SK-N-SH treated with all-trans-retinoic acid at 6 μM for 48 hours (cell line): ENCODE measurements around the gene TBCD.

Experiments
- ATAC-seq: fragments of 200-7000 bp; cut with Tn5 transposase; 3 replicates; pipeline ENCODE4 v1.9.1; 2020; ENCODE audit warnings: mild to moderate bottlenecking, moderate library complexity
- ARNTL ChIP-seq: fragments of 450-650 bp; formaldehyde crosslinking; IDR thresholded peaks from 2 replicates; pipeline ENCODE4 v1.5.0; 2020; ENCODE audit warnings: low read depth, mild to moderate bottlenecking, moderate library complexity, borderline replicate concordance
- BACH2 ChIP-seq: fragments of 250-450 bp; sonication (Bioruptor Pico); IDR thresholded peaks from 2 replicates; pipeline ENCODE4 v1.9.0; 2021; ENCODE audit warnings: mild to moderate bottlenecking, borderline replicate concordance
- CREB5 ChIP-seq: fragments of 250-450 bp; sonication (Bioruptor Pico); IDR thresholded peaks from 2 replicates; pipeline ENCODE4 v1.5.1; 2020; ENCODE audit warnings: low read depth, mild to moderate bottlenecking, moderate library complexity
- CSDC2 ChIP-seq: fragments of 250-450 bp; sonication (Bioruptor Pico); IDR thresholded peaks from 2 replicates; pipeline ENCODE4 v1.5.0; 2020; ENCODE audit warnings: mild to moderate bottlenecking, moderate library complexity
- CSRNP3 ChIP-seq: fragments of 250-450 bp; sonication (Bioruptor Pico); IDR thresholded peaks from 2 replicates; pipeline ENCODE4 v1.5.1; 2021; ENCODE audit warnings: mild to moderate bottlenecking, moderate library complexity
- ESRRG ChIP-seq: fragments of 250-450 bp; sonication (Bioruptor Pico); IDR thresholded peaks from 2 replicates; pipeline ENCODE4 v1.6.1; 2021; ENCODE audit warnings: mild to moderate bottlenecking
- GLIS3 ChIP-seq: fragments of 250-450 bp; sonication (Bioruptor Pico); IDR thresholded peaks from 2 replicates; pipeline ENCODE4 v1.5.0; 2020; ENCODE audit warnings: mild to moderate bottlenecking, moderate library complexity
- OSR1 ChIP-seq: fragments of 250-450 bp; sonication (Bioruptor Pico); IDR thresholded peaks from 2 replicates; pipeline ENCODE4 v1.8.0; 2022; ENCODE audit warnings: moderate library complexity, mild to moderate bottlenecking, inconsistent platforms
- PATZ1 ChIP-seq: fragments of 250-450 bp; sonication (Bioruptor Pico); IDR thresholded peaks from 2 replicates; pipeline ENCODE4 v1.8.0; 2020; ENCODE audit warnings: mild to moderate bottlenecking, moderate library complexity, borderline replicate concordance
- POU6F1 ChIP-seq: fragments of 250-450 bp; sonication (Bioruptor Pico); IDR thresholded peaks from 2 replicates; pipeline ENCODE4 v1.8.0; 2021; ENCODE audit warnings: low read depth, mild to moderate bottlenecking, moderate library complexity, borderline replicate concordance
- PPARA ChIP-seq: fragments of 250-450 bp; sonication (Bioruptor Pico); IDR thresholded peaks from 2 replicates; pipeline ENCODE4 v1.5.0; 2020; ENCODE audit warnings: mild to moderate bottlenecking, borderline replicate concordance
- RARB ChIP-seq: fragments of 250-450 bp; sonication (Bioruptor Pico); IDR thresholded peaks from 2 replicates; pipeline ENCODE4 v1.8.0; 2021; ENCODE audit warnings: mild to moderate bottlenecking, moderate library complexity
- SNAI2 ChIP-seq: fragments of 250-450 bp; sonication (Bioruptor Pico); IDR thresholded peaks from 2 replicates; pipeline ENCODE4 v1.5.0; 2020; ENCODE audit warnings: mild to moderate bottlenecking, moderate library complexity
- TCF4 ChIP-seq: fragments of 250-450 bp; sonication (Bioruptor Pico); IDR thresholded peaks from 2 replicates; pipeline ENCODE4 v1.8.0; 2021; ENCODE audit warnings: mild to moderate bottlenecking, moderate library complexity, borderline replicate concordance
- TOX ChIP-seq: fragments of 250-450 bp; sonication (Bioruptor Pico); IDR thresholded peaks from 2 replicates; pipeline ENCODE4 v1.8.0; 2021; ENCODE audit warnings: mild to moderate bottlenecking, moderate library complexity, borderline replicate concordance
- TSHZ2 ChIP-seq: fragments of 250-450 bp; sonication (Bioruptor Pico); IDR thresholded peaks from 2 replicates; pipeline ENCODE4 v1.5.0; 2020; ENCODE audit warnings: mild to moderate bottlenecking, moderate library complexity
- ZC3H10 ChIP-seq: fragments of 250-450 bp; sonication (Bioruptor Pico); IDR thresholded peaks from 2 replicates; pipeline ENCODE4 v1.5.1; 2021; ENCODE audit warnings: mild to moderate bottlenecking, moderate library complexity
- ZFP30 ChIP-seq: fragments of 450-650 bp; formaldehyde crosslinking; IDR thresholded peaks from 2 replicates; pipeline ENCODE4 v1.5.0; 2022; ENCODE audit warnings: mild to moderate bottlenecking, moderate library complexity
- ZNF565 ChIP-seq: fragments of 450-650 bp; formaldehyde crosslinking; conservative IDR thresholded peaks from 2 replicates; pipeline ENCODE4 v1.5.0; 2020; ENCODE audit warnings: low read depth, mild to moderate bottlenecking, moderate library complexity
- ZNF70 ChIP-seq: fragments of 450-650 bp; formaldehyde crosslinking; IDR thresholded peaks from 2 replicates; pipeline ENCODE4 v1.5.0; 2020; ENCODE audit warnings: mild to moderate bottlenecking, moderate library complexity

Gene TBCD

GRCh38 chr17:82807562-82807961, 55.7 kb downstream of the TBCD start:
- TF ChIP-seq CSDC2 (CRISPR knock-in tag): no peak
- no peak for TF ChIP-seq TCF4 (CRISPR knock-in tag)
- TF ChIP-seq TOX: no peak
- TF ChIP-seq CREB5: no peak
- no peak for TF ChIP-seq RARB (CRISPR knock-in tag)
- no peak for TF ChIP-seq ZNF70 (CRISPR knock-in tag)
- no peak for TF ChIP-seq GLIS3
- TF ChIP-seq OSR1 (CRISPR knock-in tag): no peak
- ATAC-seq: no peak

- no peak for ATAC-seq
- TF ChIP-seq TCF4 (CRISPR knock-in tag): no peak
- TF ChIP-seq PPARA: no peak
- no peak for TF ChIP-seq BACH2 (CRISPR knock-in tag)
- no peak for TF ChIP-seq CSDC2 (CRISPR knock-in tag)
Observed at GRCh38 chr17:82808006-82808405, 56.1 kb downstream of the TBCD start.

GRCh38 chr17:82808921-82809905, 57.3 kb downstream of the TBCD start:
- peak; percentile 17; the same call in 1 of the 3 replicates for ATAC-seq
- TF ChIP-seq TOX (no peak), TCF4 (CRISPR knock-in tag) (no peak)

- ATAC-seq: no peak
Observed at GRCh38 chr17:82810644-82811430, 59.0 kb downstream of the TBCD start.

More at GRCh38 chr17:82810644-82811430, 59.0 kb downstream of the TBCD start:
- no peak for TF ChIP-seq ZFP30 (CRISPR knock-in tag)
- TF ChIP-seq ZNF565 (CRISPR knock-in tag): no peak
- no peak for TF ChIP-seq TSHZ2 (CRISPR knock-in tag)
- no peak for TF ChIP-seq ESRRG (CRISPR knock-in tag)
- no peak for TF ChIP-seq CREB5
- TF ChIP-seq ARNTL: no peak
- no peak for TF ChIP-seq GLIS3
- no peak for TF ChIP-seq PPARA
- TF ChIP-seq SNAI2 (CRISPR knock-in tag): no peak
- TF ChIP-seq PATZ1: no peak
- no peak for TF ChIP-seq CSRNP3
- TF ChIP-seq ZC3H10 (CRISPR knock-in tag): no peak
- no peak for TF ChIP-seq POU6F1 (CRISPR knock-in tag)
